H1 (cell line): ENCODE measurements around the gene RGMB. TPM values are rescaled to one million over a fixed set of nuclear protein-coding genes. Genes with fewer than 3 reads are reported as not detected.

Experiments
- CTCF ChIA-PET: fragments of 300-600 bp; sonication (Branson Sonifier 250); formaldehyde crosslinking; loops from one replicate; lab custom pipeline; 2021; ENCODE audit not compliant: partially characterized antibody; lab: Charles Lee
- POLR2A ChIA-PET: fragments of 300-600 bp; sonication (Branson Sonifier 250); formaldehyde crosslinking; loops from one replicate; lab custom pipeline; 2021; ENCODE audit warnings: inconsistent platforms; ENCODE audit not compliant: partially characterized antibody; lab: Charles Lee
- DNase-seq, 2 experiments: peaks; one replicate each; pipeline versions ENCODE4 v3.0.0 to v3.0.0-alpha.2; 2010 to 2022; ENCODE audit warnings: low spot score in 2 of 2, low read depth in 1 of 2, mixed read lengths in 1 of 2
- FAIRE-seq: peaks from 2 replicates; lab custom pipeline; 2011; peaks lifted over from hg19 to GRCh38; lab: Jason Lieb, UNC
- H2AFZ ChIP-seq: 2 replicates; pipeline ENCODE4 v1.8.1; 2012; ENCODE audit warnings: low read length, inconsistent platforms
- H2AK5ac ChIP-seq: 2 replicates; pipeline ENCODE4 v1.6.1; 2013; ENCODE audit warnings: low read depth, low read length
- H2BK120ac ChIP-seq: replicated peaks from 2 replicates; pipeline ENCODE3; 2013; ENCODE audit warnings: low read depth, low read length, inconsistent platforms
- H2BK12ac ChIP-seq: 2 replicates; pipeline ENCODE4 v1.6.1; 2013; ENCODE audit warnings: low read depth, low read length
- H2BK15ac ChIP-seq: 2 replicates; pipeline ENCODE4 v1.6.1; 2013; ENCODE audit warnings: low read length
- H2BK20ac ChIP-seq: 2 replicates; pipeline ENCODE4 v1.6.1; 2013; ENCODE audit warnings: low read length
- H2BK5ac ChIP-seq: 2 replicates; pipeline ENCODE4 v1.6.1; 2013; ENCODE audit warnings: low read depth, low read length
- H3K14ac ChIP-seq: 2 replicates; pipeline ENCODE4 v1.6.1; 2013; ENCODE audit warnings: inconsistent platforms; ENCODE audit not compliant: insufficient read length
- H3K18ac ChIP-seq: 2 replicates; pipeline ENCODE4 v1.6.1; 2013; ENCODE audit warnings: low read length; ENCODE audit errors: extremely low read depth
- H3K23ac ChIP-seq: 2 replicates; pipeline ENCODE4 v1.6.1; 2013; ENCODE audit warnings: inconsistent platforms; ENCODE audit not compliant: insufficient read length
- H3K23me2 ChIP-seq: 2 replicates; pipeline ENCODE4 v1.6.1; 2013; ENCODE audit warnings: low read depth, low read length
- H3K27ac ChIP-seq: 2 replicates; pipeline ENCODE4 v1.6.1; 2011; ENCODE audit warnings: low read depth, low read length, inconsistent platforms
- H3K27me3 ChIP-seq, 4 experiments: replicated peaks in 1 of 4; 1 replicate in 1 of 4; 2 replicates in 3 of 4; pipeline versions ENCODE4 v1.6.1 to v1.8.1; 2011 to 2013; ENCODE audit warnings: low read length in 3 of 4, mild to moderate bottlenecking in 3 of 4, inconsistent platforms in 2 of 4, mixed read lengths in 2 of 4, moderate library complexity in 1 of 4; ENCODE audit not compliant: control insufficient read depth in 3 of 4, insufficient read depth in 3 of 4; ENCODE audit errors: extremely low read depth in 1 of 4
- H3K36me3 ChIP-seq, 4 experiments: 2 replicates each; pipeline versions ENCODE4 v1.6.1 to v1.8.1; 2011 to 2013; ENCODE audit warnings: mild to moderate bottlenecking in 4 of 4, low read length in 3 of 4, moderate library complexity in 2 of 4, control low read depth in 1 of 4, inconsistent platforms in 1 of 4; ENCODE audit not compliant: insufficient read depth in 4 of 4, control insufficient read depth in 2 of 4
- H3K4ac ChIP-seq: replicated peaks from 2 replicates; pipeline ENCODE3; 2013; ENCODE audit warnings: low read length, low read depth, mixed read lengths, inconsistent platforms; ENCODE audit not compliant: insufficient read length
- H3K4me1 ChIP-seq, 4 experiments: replicated peaks in 1 of 4; 1 replicate in 1 of 4; 2 replicates in 3 of 4; pipeline versions ENCODE4 v1.6.1 to v1.8.1; 2011 to 2013; ENCODE audit warnings: low read length in 3 of 4, inconsistent platforms in 2 of 4, mixed read lengths in 1 of 4; ENCODE audit not compliant: insufficient read depth in 4 of 4, control insufficient read depth in 3 of 4
- H3K4me2 ChIP-seq, 2 experiments: 2 replicates each; pipeline versions ENCODE4 v1.6.1 to v1.8.1; 2011 to 2013; ENCODE audit warnings: low read depth in 2 of 2, low read length in 2 of 2, control low read depth in 1 of 2, inconsistent platforms in 1 of 2, mild to moderate bottlenecking in 1 of 2; ENCODE audit not compliant: insufficient read depth in 1 of 2
- H3K4me3 ChIP-seq, 4 experiments: fragments of 200-600, 300-600 bp in 1 of 4; sonication (generic), shearing (Covaris generic), sonication (Bioruptor Twin) in 1 of 4; 2 replicates each; pipeline versions ENCODE4 v1.5.1 to v1.8.1; 2011 to 2016; ENCODE audit warnings: low read length in 4 of 4, low read depth in 3 of 4, control low read depth in 2 of 4, inconsistent platforms in 2 of 4, mild to moderate bottlenecking in 2 of 4, mixed read lengths in 1 of 4, moderate library complexity in 1 of 4; ENCODE audit not compliant: insufficient read depth in 2 of 4; ENCODE audit errors: extremely low read depth in 1 of 4
- H3K56ac ChIP-seq: replicated peaks from 2 replicates; pipeline ENCODE3; 2013; ENCODE audit warnings: low read depth, mild to moderate bottlenecking, mixed read lengths, low read length, inconsistent platforms; ENCODE audit not compliant: insufficient read length
- H3K79me1 ChIP-seq: 2 replicates; pipeline ENCODE4 v1.6.1; 2013; ENCODE audit warnings: low read depth, low read length, control low read depth
- H3K79me2 ChIP-seq, 2 experiments: 2 replicates each; pipeline versions ENCODE4 v1.6.1 to v1.8.1; 2012 to 2013; ENCODE audit warnings: low read length in 2 of 2, mild to moderate bottlenecking in 2 of 2, inconsistent platforms in 1 of 2; ENCODE audit not compliant: insufficient read depth in 2 of 2, control insufficient read depth in 1 of 2
- H3K9ac ChIP-seq, 4 experiments: replicated peaks in 1 of 4; 1 replicate in 1 of 4; 2 replicates in 3 of 4; pipeline versions ENCODE4 v1.6.1 to v1.8.1; 2011 to 2013; ENCODE audit warnings: low read depth in 3 of 4, low read length in 3 of 4, control low read depth in 2 of 4, mild to moderate bottlenecking in 2 of 4, moderate library complexity in 2 of 4, inconsistent platforms in 1 of 4; ENCODE audit errors: extremely low read depth in 1 of 4
- H3K9me3 ChIP-seq, 2 experiments: 2 replicates each; pipeline versions ENCODE4 v1.6.1 to v1.8.1; 2012 to 2013; ENCODE audit warnings: mild to moderate bottlenecking in 2 of 2, moderate library complexity in 2 of 2, control low read depth in 1 of 2, inconsistent platforms in 1 of 2, low read depth in 1 of 2, low read length in 1 of 2, mixed read lengths in 1 of 2; ENCODE audit not compliant: insufficient read depth in 2 of 2
- H4K20me1 ChIP-seq, 2 experiments: replicated peaks in 1 of 2; 2 replicates each; pipeline versions ENCODE3 to v1.8.1; 2011 to 2013; ENCODE audit warnings: inconsistent platforms in 2 of 2, low read length in 2 of 2, mild to moderate bottlenecking in 1 of 2; ENCODE audit not compliant: insufficient read depth in 2 of 2, control insufficient read depth in 1 of 2
- H4K5ac ChIP-seq: 2 replicates; pipeline ENCODE4 v1.6.1; 2013; ENCODE audit warnings: low read length, low read depth, mixed read lengths, inconsistent platforms; ENCODE audit not compliant: insufficient read length
- H4K8ac ChIP-seq: 2 replicates; pipeline ENCODE4 v1.8.0; 2013; ENCODE audit warnings: mild to moderate bottlenecking, moderate library complexity, low read length, inconsistent platforms; ENCODE audit not compliant: insufficient read depth; ENCODE audit errors: extremely low read depth
- H4K91ac ChIP-seq: replicated peaks from 2 replicates; pipeline ENCODE3; 2013; ENCODE audit warnings: low read length, mixed read lengths, inconsistent platforms; ENCODE audit not compliant: insufficient read length
- ASH2L ChIP-seq: fragments of 200-600, 300-600 bp; sonication (generic); IDR thresholded peaks from one replicate; pipeline ENCODE4 v1.7.1; 2017; ENCODE audit warnings: low read length
- BACH1 ChIP-seq: IDR thresholded peaks from 2 replicates; pipeline ENCODE4 v1.6.1; 2012; ENCODE audit warnings: low read length, improper control_type of control experiment
- BRCA1 ChIP-seq: IDR thresholded peaks from 2 replicates; pipeline ENCODE4 v1.6.1; 2012; ENCODE audit warnings: low read depth, low read length, improper control_type of control experiment
- CTBP2 ChIP-seq: IDR thresholded peaks from 2 replicates; pipeline ENCODE4 v1.7.0; 2011; ENCODE audit warnings: borderline replicate concordance, mild to moderate bottlenecking, moderate library complexity, mixed read lengths, low read length; ENCODE audit not compliant: insufficient read depth, insufficient read length
- EGR1 ChIP-seq: IDR thresholded peaks from 2 replicates; pipeline ENCODE4 v1.6.1; 2011; ENCODE audit warnings: low read depth, low read length, borderline replicate concordance
- GABPA ChIP-seq: IDR thresholded peaks from 2 replicates; pipeline ENCODE4 v1.6.1; 2011; ENCODE audit warnings: mild to moderate bottlenecking, low read length, moderate library complexity, borderline replicate concordance; ENCODE audit not compliant: insufficient read depth
- KDM4A ChIP-seq: IDR thresholded peaks from one replicate; pipeline ENCODE4 v1.7.1; 2012; ENCODE audit warnings: low read depth, mild to moderate bottlenecking, moderate library complexity, low read length, inconsistent platforms; ENCODE audit not compliant: severe bottlenecking
- KDM5A ChIP-seq: fragments of 200-600 bp; IDR thresholded peaks from 2 replicates; pipeline ENCODE4 v1.7.1; 2012; ENCODE audit warnings: mild to moderate bottlenecking, low read length, inconsistent platforms, mixed read lengths
- POU5F1 ChIP-seq: IDR thresholded peaks from 2 replicates; pipeline ENCODE4 v1.6.1; 2011; ENCODE audit warnings: low read depth, mild to moderate bottlenecking, low read length, moderate library complexity
- RFX5 ChIP-seq: IDR thresholded peaks from 2 replicates; pipeline ENCODE4 v1.6.1; 2011; ENCODE audit warnings: low read depth, low read length, improper control_type of control experiment, borderline replicate concordance
- RNF2 ChIP-seq: fragments of 200-900, 300-1000 bp; sonication (generic); IDR thresholded peaks from 2 replicates; pipeline ENCODE4 v1.7.1; 2016; ENCODE audit warnings: borderline replicate concordance, low read depth, mild to moderate bottlenecking, antibody characterized with exemption, low read length; ENCODE audit not compliant: poor library complexity, severe bottlenecking; ENCODE audit errors: missing control alignments
- SIRT6 ChIP-seq: IDR thresholded peaks from one replicate; pipeline ENCODE4 v1.7.1; 2012; ENCODE audit warnings: low read length, inconsistent platforms
- SP1 ChIP-seq: IDR thresholded peaks from 2 replicates; pipeline ENCODE4 v1.6.1; 2011; ENCODE audit warnings: low read depth, low read length
- SP4 ChIP-seq: IDR thresholded peaks from 2 replicates; pipeline ENCODE4 v1.6.1; 2012; ENCODE audit warnings: low read length, inconsistent platforms
- SRF ChIP-seq: IDR thresholded peaks from 2 replicates; pipeline ENCODE4 v1.6.1; 2011; ENCODE audit warnings: mild to moderate bottlenecking, low read depth, low read length, moderate library complexity
- WGBS, 2 experiments: shearing (Covaris generic) in 1 of 2; methylation state at CpG; one replicate each; pipeline versions ENCODE4 v1.1.6 to v1.1.7; 2013 to 2015; ENCODE audit warnings: low lambda C conversion rate in 2 of 2, mixed read lengths in 2 of 2, inconsistent platforms in 1 of 2, low coverage in 1 of 2, missing lambda C conversion rate in 1 of 2; ENCODE audit not compliant: insufficient replicate concordance in 2 of 2, insufficient coverage in 1 of 2, insufficient read length in 1 of 2; ENCODE audit errors: extremely low coverage in 1 of 2, missing lambda C conversion rate in 1 of 2; 5-methylcytosine and 5-hydroxymethylcytosine counted together
- polyA plus RNA-seq, 7 experiments: library from polyadenylated mRNA; depleted of rRNA in 3 of 7; stranded (reverse) in 5 of 7; unstranded in 2 of 7; fragments of >200 nt in 5 of 7; fragments of 200-250 nt in 2 of 7; gene quantifications; 1 replicate in 5 of 7; 2 replicates in 1 of 7; 4 replicates in 1 of 7; pipeline versions ENCODE4 v1.2.1 to v1.2.3, GENCODE V29; 2011 to 2013; ENCODE audit warnings: missing spikeins in 2 of 7, mixed read lengths in 2 of 7
- total RNA-seq: library from RNA; stranded (reverse); fragmentation: NEBNext Ultra II Directional; extraction: Animal tissue kit (Norgen Biotek cat#: 25700); gene quantifications from 2 replicates; pipeline ENCODE4 v1.2.1, GENCODE V29; 2021

Gene RGMB
- total and polyA plus RNA-seq, 2 of the 8 experiments (the other 6 are each of a cell fraction or from before 2014, with no cell fraction given) = 11.7 to 27.0 TPM

- no peak overlapping the region for H3K56ac ChIP-seq
- DNase-seq (no peak), FAIRE-seq (no peak)
- peaks cover 2 to 50% (median 22%) of the 10 kb centered on the region in 4 experiments; a peak in 7 of 8 replicates for H3K36me3 ChIP-seq
- H4K91ac ChIP-seq = no peak overlapping the region
- no peak overlapping the region for H3K14ac ChIP-seq
- no peak overlapping the region for H2BK120ac ChIP-seq
- H3K4ac ChIP-seq = no peak overlapping the region
- H3K18ac ChIP-seq = no peak overlapping the region
- peaks cover 0 to 11% (median 4%) of the 10 kb centered on the region in 4 experiments; a peak in 3 of 7 replicates for H3K4me1 ChIP-seq
- no peak overlapping the region for H2BK12ac ChIP-seq
- no peak overlapping the region for H2AFZ ChIP-seq
- H2AK5ac ChIP-seq = no peak overlapping the region
- H2BK5ac ChIP-seq = no peak overlapping the region
- no peak overlapping the region for H2BK15ac ChIP-seq
- H3K4me2 ChIP-seq = no peak overlapping the region
- POLR2A ChIA-PET = no interaction called here
- no peaks in the 10 kb centered on the region for H3K23me2 ChIP-seq
- H4K5ac ChIP-seq = no peak overlapping the region
- no peaks in the 10 kb centered on the region for H3K27me3 ChIP-seq
- peaks cover 5% of the 10 kb centered on the region for H3K79me1 ChIP-seq
- H3K27ac ChIP-seq = no peak overlapping the region
- 81% methylated on average over 2 of the region's 2 CpGs; no CpG with 5 or more reads in 1 of the 2 experiments for WGBS, 2 experiments
- no peak overlapping the region for H3K23ac ChIP-seq
- H3K9ac ChIP-seq = no peak overlapping the region
- H2BK20ac ChIP-seq = no peak overlapping the region
- no peak overlapping the region for H4K8ac ChIP-seq
- peaks cover 21 to 98% of the 10 kb centered on the region in 2 experiments for H3K79me2 ChIP-seq
- no peaks in the 10 kb centered on the region for H3K9me3 ChIP-seq
- CTCF ChIA-PET = interaction anchor here (0.8 to 2.6 kb wide), 3 partner anchors 10 to 388 kb away, joined by 3 to 13 read pairs (median 4); no protein-coding TSS in a partner anchor
- H4K20me1 ChIP-seq = peaks cover 6 to 20% of the 10 kb centered on the region in 2 experiments
- no peak overlapping the region for H3K4me3 ChIP-seq
- TF ChIP-seq POU5F1 = no peak
- TF ChIP-seq KDM4A = no peak
- TF ChIP-seq CTBP2 = no peak
- TF ChIP-seq EGR1 = no peak
- no peak for TF ChIP-seq ASH2L
- TF ChIP-seq BACH1 = no peak
- no peak for TF ChIP-seq SRF
- TF ChIP-seq GABPA = no peak
- TF ChIP-seq KDM5A = no peak
- no peak for TF ChIP-seq BRCA1
- no peak for TF ChIP-seq SP1
- TF ChIP-seq RFX5 = no peak
- no peak for TF ChIP-seq SP4
- no peak for TF ChIP-seq SIRT6
- no peak for TF ChIP-seq RNF2
Measured at GRCh38 chr5:98781964-98782363, 8.5 kb downstream of the RGMB start.
